HepG2 (cell line): ENCODE measurements around the gene EXOC3L4. TPM values are rescaled to one million over a fixed set of nuclear protein-coding genes. Genes with fewer than 3 reads are reported as not detected.

ENCODE experiments used
- ETV6 ChIP-seq: sonication (generic); formaldehyde crosslinking; conservative IDR thresholded peaks from 2 replicates; pipeline ENCODE4 v1.4.0; 2020; ENCODE audit warnings: missing genetic modification reagents
- GABPA ChIP-seq, 2 experiments: IDR thresholded peaks; 2 replicates each; pipeline ENCODE4 v1.6.1; 2011 to 2016; ENCODE audit warnings: low read depth in 2 of 2, low read length in 1 of 2, missing biosample characterization in 1 of 2, missing genetic modification characterization in 1 of 2
- HIVEP1 ChIP-seq: sonication (generic); formaldehyde crosslinking; IDR thresholded peaks from 2 replicates; pipeline ENCODE4 v1.4.0; 2020; ENCODE audit warnings: mild to moderate bottlenecking, missing genetic modification reagents
- HNRNPUL1 ChIP-seq: fragments of 200-400 bp; formaldehyde crosslinking; IDR thresholded peaks from 2 replicates; pipeline ENCODE4 v1.6.1; 2017; ENCODE audit warnings: low read depth, mild to moderate bottlenecking, low read length, moderate library complexity
- MAZ ChIP-seq, 2 experiments: sonication (generic) in 1 of 2; formaldehyde crosslinking in 1 of 2; IDR thresholded peaks; 2 replicates each; pipeline versions ENCODE4 v1.5.0 to v1.6.1; 2012 to 2020; ENCODE audit warnings: low read depth in 2 of 2, mild to moderate bottlenecking in 2 of 2, borderline replicate concordance in 1 of 2, improper control_type of control experiment in 1 of 2, low read length in 1 of 2, missing genetic modification reagents in 1 of 2, moderate library complexity in 1 of 2
- SAP130 ChIP-seq: IDR thresholded peaks from 2 replicates; pipeline ENCODE4 v1.6.1; 2016; ENCODE audit warnings: low read depth
- SNAPC4 ChIP-seq: sonication (generic); formaldehyde crosslinking; IDR thresholded peaks from 2 replicates; pipeline ENCODE4 v1.4.0; 2020; ENCODE audit warnings: mild to moderate bottlenecking, missing genetic modification reagents
- SRSF4 ChIP-seq: fragments of 200-400 bp; formaldehyde crosslinking; IDR thresholded peaks from one replicate; pipeline ENCODE4 v1.6.1; 2018; ENCODE audit warnings: mild to moderate bottlenecking, low read depth, low read length, moderate library complexity; ENCODE audit not compliant: poor library complexity, severe bottlenecking
- ZFX ChIP-seq: sonication (generic); formaldehyde crosslinking; IDR thresholded peaks from 2 replicates; pipeline ENCODE4 v1.4.0; 2020; ENCODE audit warnings: mild to moderate bottlenecking, low read depth, missing genetic modification reagents, moderate library complexity
- ZNF136 ChIP-seq: sonication (generic); formaldehyde crosslinking; IDR thresholded peaks from 2 replicates; pipeline ENCODE4 v1.8.1; 2022; ENCODE audit warnings: low read depth, mild to moderate bottlenecking, moderate library complexity, missing genetic modification reagents
- ZNF17 ChIP-seq: sonication (generic); formaldehyde crosslinking; IDR thresholded peaks from 2 replicates; pipeline ENCODE4 v1.5.0; 2020; ENCODE audit warnings: mild to moderate bottlenecking, missing genetic modification reagents
- ZNF512 ChIP-seq: sonication (generic); formaldehyde crosslinking; IDR thresholded peaks from 2 replicates; pipeline ENCODE4 v1.4.0; 2020; ENCODE audit warnings: mild to moderate bottlenecking, missing genetic modification reagents
- ZNF589 ChIP-seq: sonication (generic); formaldehyde crosslinking; conservative IDR thresholded peaks from 2 replicates; pipeline ENCODE4 v1.8.0; 2022; ENCODE audit warnings: mild to moderate bottlenecking, moderate library complexity, missing genetic modification reagents
- ZNF619 ChIP-seq: sonication (generic); formaldehyde crosslinking; IDR thresholded peaks from 2 replicates; pipeline ENCODE4 v1.4.0; 2020; ENCODE audit warnings: mild to moderate bottlenecking, missing genetic modification reagents
- polyA plus RNA-seq, 8 experiments: library from polyadenylated mRNA; depleted of rRNA in 3 of 8; stranded (reverse) in 7 of 8; unstranded in 1 of 8; fragments of >200 nt; fragmentation: Illumina TruSeq in 4 of 8; extraction: Trizol in 4 of 8; gene quantifications; 2 replicates each; pipeline versions ENCODE4 v1.2.1 to v1.2.3, GENCODE V29; 2011 to 2016; ENCODE audit warnings: low read depth in 4 of 8, missing spikeins in 1 of 8, mixed read lengths in 1 of 8; ENCODE audit not compliant: insufficient read depth in 1 of 8
- total RNA-seq, 5 experiments: library from RNA; depleted of rRNA; stranded (reverse); fragments of >200 nt; fragmentation: Illumina TruSeq; extraction: Trizol; gene quantifications; 2 replicates each; pipeline ENCODE4 v1.2.3, GENCODE V29; 2016; ENCODE audit warnings: low read depth in 1 of 5
- TF ChIP-seq, protein P1 (sequence below): IDR thresholded peaks from 2 replicates; pipeline ENCODE4 v1.6.1; 2016; ENCODE audit warnings: low read depth, control low read depth
- TF ChIP-seq, protein P2 (sequence below): sonication (generic); formaldehyde crosslinking; IDR thresholded peaks from 2 replicates; pipeline ENCODE4 v1.8.1; 2022; ENCODE audit warnings: low read depth, mild to moderate bottlenecking, missing genetic modification reagents

Gene EXOC3L4
- total and polyA plus RNA-seq, 2 of the 13 experiments (the other 11 are each of a cell fraction or from before 2014, with no cell fraction given), result 11.8 to 27.0 TPM

- TF ChIP-seq SNAPC4 (CRISPR knock-in tag) (no peak), ZNF17 (no peak), SAP130 (CRISPR knock-in tag) (peak; percentile 53), MAZ (IDR thresholded peaks at IDR 0.05; ENCODE audit: borderline replicate concordance, low read depth, low read length) (no peak), MAZ (CRISPR knock-in tag; IDR thresholded peaks at IDR 0.05; ENCODE audit: low read depth) (no peak), SRSF4 (no peak), ZNF619 (CRISPR knock-in tag) (no peak), ZNF589 (no peak), ETV6 (CRISPR knock-in tag) (no peak), ZNF136 (no peak), GABPA (IDR thresholded peaks at IDR 0.05; ENCODE audit: low read depth, low read length) (no peak), GABPA (CRISPR knock-in tag; IDR thresholded peaks at IDR 0.05; ENCODE audit: low read depth) (peak; percentile 58), ZNF512 (CRISPR knock-in tag) (no peak), HNRNPUL1 (no peak), HIVEP1 (CRISPR knock-in tag) (no peak; the same call in 1 of the 2 replicates), ZFX (no peak)
- TF ChIP-seq, protein P1, sequence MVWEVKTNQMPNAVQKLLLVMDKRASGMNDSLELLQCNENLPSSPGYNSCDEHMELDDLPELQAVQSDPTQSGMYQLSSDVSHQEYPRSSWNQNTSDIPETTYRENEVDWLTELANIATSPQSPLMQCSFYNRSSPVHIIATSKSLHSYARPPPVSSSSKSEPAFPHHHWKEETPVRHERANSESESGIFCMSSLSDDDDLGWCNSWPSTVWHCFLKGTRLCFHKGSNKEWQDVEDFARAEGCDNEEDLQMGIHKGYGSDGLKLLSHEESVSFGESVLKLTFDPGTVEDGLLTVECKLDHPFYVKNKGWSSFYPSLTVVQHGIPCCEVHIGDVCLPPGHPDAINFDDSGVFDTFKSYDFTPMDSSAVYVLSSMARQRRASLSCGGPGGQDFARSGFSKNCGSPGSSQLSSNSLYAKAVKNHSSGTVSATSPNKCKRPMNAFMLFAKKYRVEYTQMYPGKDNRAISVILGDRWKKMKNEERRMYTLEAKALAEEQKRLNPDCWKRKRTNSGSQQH (CRISPR knock-in tag), result no peak
- TF ChIP-seq, protein P2, sequence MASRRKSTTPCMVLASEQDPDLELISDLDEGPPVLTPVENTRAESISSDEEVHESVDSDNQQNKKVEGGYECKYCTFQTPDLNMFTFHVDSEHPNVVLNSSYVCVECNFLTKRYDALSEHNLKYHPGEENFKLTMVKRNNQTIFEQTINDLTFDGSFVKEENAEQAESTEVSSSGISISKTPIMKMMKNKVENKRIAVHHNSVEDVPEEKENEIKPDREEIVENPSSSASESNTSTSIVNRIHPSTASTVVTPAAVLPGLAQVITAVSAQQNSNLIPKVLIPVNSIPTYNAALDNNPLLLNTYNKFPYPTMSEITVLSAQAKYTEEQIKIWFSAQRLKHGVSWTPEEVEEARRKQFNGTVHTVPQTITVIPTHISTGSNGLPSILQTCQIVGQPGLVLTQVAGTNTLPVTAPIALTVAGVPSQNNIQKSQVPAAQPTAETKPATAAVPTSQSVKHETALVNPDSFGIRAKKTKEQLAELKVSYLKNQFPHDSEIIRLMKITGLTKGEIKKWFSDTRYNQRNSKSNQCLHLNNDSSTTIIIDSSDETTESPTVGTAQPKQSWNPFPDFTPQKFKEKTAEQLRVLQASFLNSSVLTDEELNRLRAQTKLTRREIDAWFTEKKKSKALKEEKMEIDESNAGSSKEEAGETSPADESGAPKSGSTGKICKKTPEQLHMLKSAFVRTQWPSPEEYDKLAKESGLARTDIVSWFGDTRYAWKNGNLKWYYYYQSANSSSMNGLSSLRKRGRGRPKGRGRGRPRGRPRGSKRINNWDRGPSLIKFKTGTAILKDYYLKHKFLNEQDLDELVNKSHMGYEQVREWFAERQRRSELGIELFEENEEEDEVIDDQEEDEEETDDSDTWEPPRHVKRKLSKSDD (CRISPR knock-in tag), result no peak
These were observed 38.1 kb downstream of the EXOC3L4 start (continued) for GRCh38 chr14:103132381-103133209.
